Gastroesophageal sphincter (tissue), 3 donors: ENCODE measurements around the gene NBL1.

ENCODE experiments used
- CTCF ChIP-seq, 4 experiments: fragments of 200-600 bp in 2 of 4; fragments of 450-650 bp in 2 of 4; sonication (generic) in 1 of 4; IDR thresholded peaks; one replicate each; pipeline ENCODE4 v1.5.1; 2017 to 2019; ENCODE audit warnings: antibody characterized with exemption in 4 of 4, mild to moderate bottlenecking in 2 of 4, moderate library complexity in 2 of 4
- POLR2A ChIP-seq, 2 donors: fragments of 450-650 bp; IDR thresholded peaks; one replicate each; pipeline ENCODE4 v1.6.1; 2017; ENCODE audit warnings: antibody characterized with exemption in 2 of 2, mild to moderate bottlenecking in 2 of 2, moderate library complexity in 1 of 2

DNA sequence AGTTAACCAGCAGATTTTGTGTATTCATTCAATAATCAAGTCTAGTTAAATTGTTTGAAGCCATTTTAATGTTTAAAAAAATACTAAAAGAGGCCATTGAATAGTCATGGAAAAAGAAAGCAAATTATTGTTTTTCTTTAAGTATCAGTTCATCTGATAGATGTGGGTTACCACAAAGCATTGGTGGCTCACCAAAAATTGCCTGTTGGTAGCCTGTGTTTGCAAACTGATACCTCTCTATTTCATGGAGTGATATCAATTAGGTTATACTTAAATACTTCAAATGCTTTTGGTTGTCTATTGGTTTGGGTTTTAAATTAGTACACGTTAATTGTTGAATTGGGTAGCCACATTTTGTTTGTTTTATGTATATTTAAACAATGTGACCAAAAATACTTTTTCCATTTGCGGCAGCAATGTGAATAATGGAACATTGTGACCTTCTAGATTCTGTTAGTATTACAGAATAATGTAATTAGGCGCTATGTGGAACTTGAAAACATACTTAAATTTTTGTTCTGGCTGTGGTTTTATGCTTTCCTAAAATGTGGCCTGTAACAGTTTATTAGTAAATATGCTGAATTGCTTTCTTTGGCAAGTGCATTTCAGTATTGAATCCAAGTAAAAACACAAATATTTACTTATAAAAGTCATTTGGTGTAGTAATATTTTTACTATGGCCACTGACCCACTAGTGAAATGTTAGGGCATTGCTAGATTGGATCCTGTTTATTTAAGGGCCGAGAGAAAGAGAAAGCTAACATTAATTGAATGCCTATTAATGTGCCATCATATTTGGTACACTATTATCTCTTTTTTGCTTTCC, 37.1 kb upstream of the NBL1 start:
- TF ChIP-seq CTCF (IDR thresholded peaks at IDR 0.05): no peak
- TF ChIP-seq POLR2A (IDR thresholded peaks at IDR 0.05): no peak
